ENCODE data around the gene TTC34. TPM values are rescaled to one million over a fixed set of nuclear protein-coding genes. Genes with fewer than 3 reads are reported as not detected.

Gene TTC34
- total and polyA plus RNA-seq, 10 of the 15 experiments (the other 5 are each of a cell fraction or from before 2014, with no cell fraction given): 0.03 to 0.49 (median 0.05) TPM; not detected in 2

GRCh38 chr1:2848006-2848670 is 46.6 kb upstream of the TTC34 start:
- Histone ChIP-seq H3K36me3 (ENCODE audit: control insufficient read depth in 2 of 2, insufficient read depth in 2 of 2, low read length in 1 of 2) (no peaks in the 10 kb centered on the region), H3K4me3 (no peak overlapping the region), H3K9me3 (replicated peaks; ENCODE audit: control insufficient read depth, insufficient read depth, low read length) (no peaks in the 10 kb centered on the region), H4K20me1 (ENCODE audit: control insufficient read depth, insufficient read depth) (no peaks in the 10 kb centered on the region), H3K79me2 (ENCODE audit: control insufficient read depth, insufficient read depth, low read length) (no peaks in the 10 kb centered on the region), H3K9ac (ENCODE audit: control insufficient read depth, insufficient read depth, low read length) (no peak overlapping the region), H3K4me2 (ENCODE audit: control insufficient read depth, insufficient read depth) (no peak overlapping the region), H3K27ac (ENCODE audit: control insufficient read depth, insufficient read depth) (no peak overlapping the region), H2AFZ (ENCODE audit: control insufficient read depth, low read depth, low read length) (no peak overlapping the region), H3K27me3 (replicated peaks in 1 of 2; ENCODE audit: control insufficient read depth in 2 of 2, insufficient read depth in 2 of 2, low read length in 1 of 2) (no peaks in the 10 kb centered on the region), H3K4me1 (ENCODE audit: control insufficient read depth, insufficient read depth, low read length) (no peaks in the 10 kb centered on the region)
- ChIA-PET SMC1A (ENCODE audit: uncharacterized antibody, unreplicated experiment) (no interaction called here), POLR2A (no interaction called here), RAD21 (ENCODE audit: unreplicated experiment) (no interaction called here), CTCF (no interaction called here)
- no peak for FAIRE-seq
- BruUV-seq (replicated peaks): no TSS peak
- TF ChIP-seq E4F1 (IDR thresholded peaks at IDR 0.05; ENCODE audit: borderline replicate concordance, partially characterized antibody): no peak
- TF ChIP-seq ASH2L (IDR thresholded peaks at IDR 0.05; ENCODE audit: borderline replicate concordance, low read depth): no peak
- TF ChIP-seq YBX1 (IDR thresholded peaks at IDR 0.05): no peak
- no peak for TF ChIP-seq NFYA (IDR thresholded peaks at IDR 0.05; ENCODE audit: borderline replicate concordance, low read depth, low read length)
- TF ChIP-seq, protein P1, sequence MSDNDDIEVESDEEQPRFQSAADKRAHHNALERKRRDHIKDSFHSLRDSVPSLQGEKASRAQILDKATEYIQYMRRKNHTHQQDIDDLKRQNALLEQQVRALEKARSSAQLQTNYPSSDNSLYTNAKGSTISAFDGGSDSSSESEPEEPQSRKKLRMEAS (IDR thresholded peaks at IDR 0.05; ENCODE audit: low read depth, low read length): no peak
- TF ChIP-seq CHD1 (IDR thresholded peaks at IDR 0.05; ENCODE audit: low read depth, low read length): no peak
- intact Hi-C loops (cut with micrococcal nuclease; ENCODE audit: unreplicated experiment) (no loop called here), in situ Hi-C loops (cut with MboI) (no loop called here)
- WGBS (ENCODE audit: insufficient coverage, insufficient replicate concordance, low lambda C conversion rate, missing lambda C conversion rate): 45% methylated on average over 14 of the region's 16 CpGs
- DNase-seq (ENCODE audit: low read depth, low spot score): no peak
- ATAC-seq: no peak

All from GM12878 (cell line).